Measurements from ENCODE around the gene USP9X.

GRCh38 chrX:41131766-41132165, 46.5 kb downstream of the USP9X start:
- no peak for TF ChIP-seq CTCF (IDR thresholded peaks at IDR 0.05; ENCODE audit: insufficient read depth, low read length, poor library complexity, severe bottlenecking)
- TF ChIP-seq EZH2phosphoT487 (conservative IDR thresholded peaks at IDR 0.05; ENCODE audit: low read length), result no peak
